OCI-LY3 (cell line): Measurements from ENCODE around the gene RFNG.

Experiments used
- CTCF ChIP-seq: fragments of 200-600, 300-600 bp; sonication (generic); IDR thresholded peaks from 2 replicates; pipeline ENCODE4 v1.5.1; 2014; ENCODE audit warnings: antibody characterized with exemption, low read length, low read depth
- EZH2phosphoT487 ChIP-seq: fragments of 200-600 bp; shearing (Covaris generic); IDR thresholded peaks from 2 replicates; pipeline ENCODE4 v1.6.1; 2018; ENCODE audit warnings: antibody characterized with exemption, mixed run types, low read depth

GRCh38 chr17:82062076-82062983 lies 10.7 kb upstream of the RFNG start:
- no peak for TF ChIP-seq CTCF
- TF ChIP-seq EZH2phosphoT487 = no peak
